BLaER1 treated with 17β-estradiol and CSF1 and Interleukin-3, amounts not matched to agents 10 nM and 100 nM (cell line): ENCODE measurements around the gene G6PD.

Experiments used
- H3K27ac ChIP-seq, 11 experiments: shearing (Covaris generic); formaldehyde crosslinking; 2 replicates each; pipeline ENCODE4 v1.8.1; 2022
- H3K27me3 ChIP-seq, 11 experiments: shearing (Covaris generic); formaldehyde crosslinking; 2 replicates each; pipeline ENCODE4 v1.8.1; 2022
- H3K36me3 ChIP-seq, 11 experiments: shearing (Covaris generic); formaldehyde crosslinking; 2 replicates each; pipeline ENCODE4 v1.8.1; 2022
- H3K4me1 ChIP-seq, 10 experiments: shearing (Covaris generic); formaldehyde crosslinking; 2 replicates each; pipeline ENCODE4 v1.8.1; 2022
- H3K4me2 ChIP-seq, 11 experiments: shearing (Covaris generic); formaldehyde crosslinking; 2 replicates each; pipeline ENCODE4 v1.8.1; 2022
- H3K4me3 ChIP-seq, 10 experiments: shearing (Covaris generic); formaldehyde crosslinking; 2 replicates each; pipeline ENCODE4 v1.8.1; 2022
- H3K9ac ChIP-seq, 11 experiments: shearing (Covaris generic); formaldehyde crosslinking; 2 replicates each; pipeline ENCODE4 v1.8.1; 2022
- H3K9me3 ChIP-seq, 11 experiments: shearing (Covaris generic); formaldehyde crosslinking; replicated peaks in 1 of 11; 2 replicates each; pipeline ENCODE4 v1.8.1; 2022
- H4K20me1 ChIP-seq, 11 experiments: shearing (Covaris generic); formaldehyde crosslinking; 2 replicates each; pipeline ENCODE4 v1.8.1; 2022
- Cebpa-rat ChIP-seq, 11 experiments: shearing (Covaris generic); IDR thresholded peaks; 2 replicates each; pipeline ENCODE4 v1.8.1; 2022

G6PD gene

DNA sequence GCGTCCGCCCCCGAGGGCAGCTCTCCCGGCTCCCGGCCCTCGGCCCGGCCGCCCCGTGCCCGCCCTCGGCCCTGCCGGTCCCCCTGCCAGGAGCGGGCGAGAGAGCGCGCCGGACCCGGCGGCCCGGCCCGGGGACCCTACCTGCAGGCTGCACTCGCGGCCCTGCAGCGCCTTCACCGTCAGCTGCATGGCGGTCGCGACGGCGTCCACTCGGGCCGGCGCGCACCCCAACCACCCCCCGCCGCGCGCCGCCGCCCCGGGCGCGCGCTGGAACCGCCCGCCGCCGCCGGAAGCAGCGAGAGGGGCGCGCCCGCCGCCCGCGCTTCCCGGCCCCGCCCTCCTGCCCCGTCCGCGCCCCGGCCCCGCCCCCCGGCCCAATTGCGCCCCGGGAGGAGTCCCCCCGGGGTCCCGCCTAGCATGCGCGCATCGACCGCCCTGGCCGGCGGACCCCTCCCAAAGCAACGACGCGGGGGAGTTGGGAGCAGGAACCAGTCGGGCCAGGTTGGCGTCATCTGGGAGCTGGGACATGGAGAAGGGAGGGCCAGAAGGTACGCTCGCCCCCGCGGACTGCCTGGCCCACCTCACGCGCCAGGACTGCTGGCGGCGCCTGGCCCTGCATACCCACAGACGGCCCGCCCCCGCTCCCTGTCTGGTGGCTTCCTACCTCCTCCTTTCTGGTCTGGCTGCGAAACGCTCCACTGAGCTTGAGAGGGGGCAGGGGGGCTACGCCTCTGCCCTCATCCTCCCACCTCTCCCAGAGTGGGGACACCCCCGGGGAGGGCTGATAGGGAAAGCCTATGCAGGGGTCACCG lies 60.0 kb downstream of the G6PD start, which contains the start of gene UBL4A:
Gene UBL4A (minus strand): TSS at position 220 of the 812 bp plus-strand sequence. CDS start 31 bp downstream, at position 189.
- Histone ChIP-seq H4K20me1 (peaks cover 0 to 43% (median 14%) of the 10 kb centered on the region in 11 experiments; a peak in 11 of 22 replicates), H3K9me3 (peaks cover 0 to 56% (median 31%) of the 10 kb centered on the region in 11 experiments; a peak in 15 of 22 replicates), H3K36me3 (peaks cover 0 to 31% (median 16%) of the 10 kb centered on the region in 11 experiments; a peak in 14 of 22 replicates), H3K4me1 (peaks cover 51 to 73% (median 68%) of the 10 kb centered on the region in 10 experiments), H3K4me2 (peak within 1 kb of the TSS; percentile 75 to 89 (median 81)), H3K27ac (peak within 1 kb of the TSS; percentile 44 to 88 (median 82)), H3K9ac (peak within 1 kb of the TSS; percentile 73 to 91 (median 84)), H3K27me3 (peaks cover 26 to 42% (median 38%) of the 10 kb centered on the region in 11 experiments), H3K4me3 (peak within 1 kb of the TSS; percentile 71 to 84 (median 77))
- no peak for TF ChIP-seq Cebpa-rat (IDR thresholded peaks at IDR 0.05)

DNA sequence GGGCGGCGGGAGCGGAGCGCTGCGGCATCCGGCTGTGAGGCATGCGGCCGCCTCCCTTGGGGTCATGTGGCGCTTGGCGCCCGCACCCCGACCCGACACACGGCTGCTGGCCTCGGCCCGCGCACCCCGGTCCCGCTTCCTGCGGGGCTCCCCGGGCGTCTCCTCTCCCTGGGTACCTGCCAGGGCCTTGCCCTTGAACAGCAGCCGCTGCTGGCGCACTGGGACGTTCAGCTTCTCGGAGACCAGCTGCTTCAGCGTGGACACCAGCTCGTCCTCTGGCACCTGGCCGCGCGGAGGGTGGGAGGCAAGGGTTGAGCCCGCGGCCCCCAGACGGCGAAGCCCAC lies 60.6 kb downstream of the G6PD start:
- H3K27ac ChIP-seq, result peak overlapping the region; percentile 44 to 88 (median 82)

DNA sequence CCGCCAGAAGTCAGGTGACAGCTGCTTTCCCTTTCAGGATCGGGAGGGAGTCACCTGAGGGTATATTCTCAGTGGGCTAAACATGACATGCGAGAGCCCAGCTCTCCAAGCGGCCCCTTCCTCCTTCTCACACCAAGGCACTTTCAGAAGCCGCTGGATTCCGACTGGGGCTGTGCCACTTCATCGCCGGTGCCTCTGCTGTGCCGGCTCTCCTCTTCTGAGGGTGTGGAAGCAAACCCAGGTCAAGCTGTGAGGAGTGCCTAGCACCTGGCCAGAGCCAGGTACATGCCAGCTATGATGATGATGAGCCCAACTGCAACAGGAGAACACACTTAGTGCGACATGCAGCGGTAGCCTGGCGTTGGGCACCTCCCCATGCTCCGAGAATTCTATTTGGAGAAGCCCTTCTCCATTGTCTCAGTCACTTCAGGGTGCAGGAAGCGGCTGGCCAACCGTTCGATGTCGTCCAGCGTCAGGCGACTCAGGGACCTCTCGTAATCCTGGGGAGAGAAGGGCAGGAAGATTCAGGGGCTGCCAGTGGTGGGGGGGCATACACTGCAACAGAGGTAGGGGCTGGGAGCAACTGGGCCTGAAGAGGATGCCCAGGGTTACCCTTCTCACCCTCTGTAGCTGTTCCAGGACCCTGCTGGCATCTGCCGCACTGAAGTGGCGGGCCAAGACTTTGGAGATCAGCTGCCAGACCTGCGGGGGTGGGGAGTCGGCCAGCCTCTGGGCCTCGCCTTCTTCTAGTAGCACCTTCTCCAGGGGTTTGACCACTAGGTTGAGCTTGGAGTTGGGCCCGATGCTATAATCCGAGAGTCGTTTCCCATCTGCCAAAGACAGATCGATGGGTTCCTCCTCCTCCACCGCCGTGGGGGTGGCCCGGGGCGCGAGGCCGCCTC lies 61.2 kb downstream of the G6PD start:
- peaks cover 0 to 31% (median 16%) of the 10 kb centered on the region in 11 experiments; a peak in 14 of 22 replicates for H3K36me3 ChIP-seq
- peaks cover 0 to 43% (median 14%) of the 10 kb centered on the region in 11 experiments; a peak in 11 of 22 replicates for H4K20me1 ChIP-seq
- H3K4me2 ChIP-seq, result peak overlapping the region; percentile 70 to 89 (median 81)
- H3K27ac ChIP-seq, result peak overlapping the region in 10 of 11 experiments; percentile 46 to 88 (median 82); a peak in 20 of 22 replicates
- no peak for TF ChIP-seq Cebpa-rat (IDR thresholded peaks at IDR 0.05)
- H3K4me1 ChIP-seq, result peaks cover 54 to 71% (median 64%) of the 10 kb centered on the region in 10 experiments
- H3K4me3 ChIP-seq, result peak overlapping the region; percentile 71 to 84 (median 77)
- peaks cover 38 to 54% (median 45%) of the 10 kb centered on the region in 11 experiments for H3K27me3 ChIP-seq
- peaks cover 0 to 47% (median 31%) of the 10 kb centered on the region in 11 experiments; a peak in 15 of 22 replicates for H3K9me3 ChIP-seq
- peak overlapping the region; percentile 73 to 91 (median 84) for H3K9ac ChIP-seq

More for the DNA sequence above, 60.6 kb downstream of the G6PD start:
- Histone ChIP-seq H3K9ac (peak overlapping the region; percentile 73 to 91 (median 84)), H3K36me3 (peaks cover 0 to 31% (median 16%) of the 10 kb centered on the region in 11 experiments; a peak in 14 of 22 replicates), H3K27me3 (peaks cover 32 to 48% (median 38%) of the 10 kb centered on the region in 11 experiments), H3K9me3 (peaks cover 0 to 50% (median 31%) of the 10 kb centered on the region in 11 experiments; a peak in 15 of 22 replicates), H3K4me1 (peaks cover 53 to 68% (median 63%) of the 10 kb centered on the region in 10 experiments), H3K4me3 (peak overlapping the region; percentile 71 to 84 (median 77)), H4K20me1 (peaks cover 0 to 43% (median 14%) of the 10 kb centered on the region in 11 experiments; a peak in 11 of 22 replicates), H3K4me2 (peak overlapping the region; percentile 70 to 89 (median 81))
- no peak for TF ChIP-seq Cebpa-rat (IDR thresholded peaks at IDR 0.05)

DNA sequence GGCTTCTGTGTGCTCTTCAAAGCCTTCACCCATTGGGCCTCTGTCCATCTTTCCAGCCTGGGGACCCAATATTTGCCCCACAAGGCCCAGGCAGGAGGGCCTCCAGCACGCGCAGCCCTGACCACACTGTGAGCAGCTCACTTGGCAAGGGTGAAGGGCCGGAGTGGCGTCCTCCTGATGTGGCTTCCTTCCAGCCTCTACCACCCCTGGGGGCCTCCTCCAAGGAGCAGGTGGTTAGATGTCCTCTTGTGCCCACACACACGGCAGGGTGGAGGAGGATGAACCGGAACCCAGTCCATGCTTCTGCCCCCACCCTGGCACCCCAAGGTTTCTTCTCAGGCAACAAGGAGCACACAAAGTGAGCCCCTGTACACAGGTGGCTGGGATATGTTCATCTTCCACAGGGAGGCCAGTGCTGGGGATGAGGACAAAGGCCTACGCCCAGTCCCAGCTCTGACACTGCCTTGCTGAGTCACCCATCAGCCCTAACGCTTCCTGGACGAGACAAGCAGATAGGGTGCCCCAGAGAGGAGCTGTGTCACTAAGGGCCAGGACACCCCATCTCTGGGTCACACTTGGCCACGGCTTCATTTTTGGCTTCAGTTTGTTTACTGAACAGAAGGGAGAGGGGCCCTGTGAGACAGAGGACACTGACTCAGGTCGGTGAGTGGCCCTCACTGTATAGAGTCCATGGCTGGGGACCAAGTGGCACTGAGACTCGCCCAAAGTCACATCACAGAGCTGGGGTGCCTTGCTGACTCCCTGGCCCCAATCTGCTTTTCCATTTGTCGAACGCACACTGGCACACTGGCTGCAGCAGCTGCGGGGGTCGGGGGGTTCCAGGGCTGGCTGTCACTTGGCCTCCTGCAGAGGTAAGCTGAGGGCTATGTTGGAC lies 62.1 kb downstream of the G6PD start:
- peaks cover 0 to 43% (median 14%) of the 10 kb centered on the region in 11 experiments; a peak in 11 of 22 replicates for H4K20me1 ChIP-seq
- peaks cover 42 to 62% (median 51%) of the 10 kb centered on the region in 11 experiments for H3K27me3 ChIP-seq
- H3K36me3 ChIP-seq, result peaks cover 0 to 31% (median 16%) of the 10 kb centered on the region in 11 experiments; a peak in 14 of 22 replicates
- TF ChIP-seq Cebpa-rat (IDR thresholded peaks at IDR 0.05), result no peak
- H3K9me3 ChIP-seq, result peaks cover 0 to 38% (median 23%) of the 10 kb centered on the region in 11 experiments; a peak in 14 of 22 replicates
- peak overlapping the region; percentile 70 to 89 (median 81) for H3K4me2 ChIP-seq
- H3K4me1 ChIP-seq, result peaks cover 60 to 72% (median 67%) of the 10 kb centered on the region in 10 experiments
- H3K27ac ChIP-seq, result peak overlapping the region in 10 of 11 experiments; percentile 24 to 88 (median 57); a peak in 15 of 22 replicates
- peak overlapping the region in 9 of 10 experiments; percentile 71 to 84 (median 77); a peak in 16 of 20 replicates for H3K4me3 ChIP-seq
- H3K9ac ChIP-seq, result peak overlapping the region; percentile 73 to 91 (median 84); a peak in 19 of 22 replicates

DNA sequence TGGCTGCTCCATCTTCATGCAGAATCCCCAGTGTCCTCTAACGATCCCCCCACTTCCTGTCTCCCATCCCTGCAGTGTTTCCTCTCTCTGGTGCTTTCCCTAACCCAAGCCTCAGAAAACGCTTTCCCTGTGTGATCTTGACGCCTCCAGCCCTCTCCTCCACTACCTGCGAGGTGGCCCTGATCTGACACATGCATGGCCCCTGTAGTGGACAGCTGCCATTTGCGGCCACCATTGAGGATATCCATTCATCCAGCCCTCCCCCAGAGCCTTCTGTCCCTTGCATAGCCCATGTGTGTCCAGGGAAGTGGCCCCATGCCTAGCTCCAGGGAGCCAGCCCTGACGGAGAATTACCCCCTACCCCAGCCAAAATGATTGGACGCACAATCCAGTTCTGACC lies 63.3 kb downstream of the G6PD start:
- Histone ChIP-seq H3K4me3 (no peak overlapping the region), H3K4me2 (peak overlapping the region; percentile 70 to 89 (median 81)), H3K36me3 (peaks cover 0 to 26% (median 16%) of the 10 kb centered on the region in 11 experiments; a peak in 14 of 22 replicates), H3K9me3 (peaks cover 0 to 31% (median 18%) of the 10 kb centered on the region in 11 experiments; a peak in 13 of 22 replicates), H3K4me1 (peaks cover 51 to 64% (median 59%) of the 10 kb centered on the region in 10 experiments), H3K9ac (peak overlapping the region in 3 of 11 experiments; percentile 30 to 44 (median 41); a peak in 2 of 22 replicates), H3K27ac (0 out of 22 replicates have a peak overlapping the region, but pooled peaks of 1 of the 11 experiments have one; percentile 24), H4K20me1 (peaks cover 0 to 36% (median 14%) of the 10 kb centered on the region in 11 experiments; a peak in 10 of 22 replicates), H3K27me3 (peaks cover 42 to 64% (median 52%) of the 10 kb centered on the region in 11 experiments)
- no peak for TF ChIP-seq Cebpa-rat (IDR thresholded peaks at IDR 0.05)

DNA sequence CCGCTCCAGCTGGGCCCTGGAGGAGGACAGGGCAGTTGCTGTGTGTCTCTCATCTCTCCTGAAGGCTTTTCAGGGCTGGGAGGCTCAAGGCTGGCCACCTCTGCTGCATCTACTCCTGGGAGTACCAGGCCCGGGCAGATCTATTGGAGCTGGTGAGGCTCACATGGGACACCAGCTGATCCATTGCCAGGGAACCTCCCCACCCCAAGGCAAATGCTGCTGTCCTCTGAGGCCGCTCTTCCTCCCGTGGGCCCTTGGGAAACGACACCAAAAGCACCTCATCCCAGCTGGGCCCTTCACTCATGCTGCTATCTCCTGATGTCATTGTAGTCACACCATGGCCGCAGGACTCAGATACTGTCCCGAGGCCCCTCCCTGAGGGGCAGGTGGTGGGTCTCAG lies 63.9 kb downstream of the G6PD start:
- Histone ChIP-seq H3K27ac (0 out of 22 replicates have a peak overlapping the region, but pooled peaks of 1 of the 11 experiments have one; percentile 24), H3K27me3 (peaks cover 42 to 67% (median 54%) of the 10 kb centered on the region in 11 experiments), H3K4me3 (no peak overlapping the region), H3K36me3 (peaks cover 0 to 20% (median 11%) of the 10 kb centered on the region in 11 experiments; a peak in 13 of 22 replicates), H3K9ac (peak overlapping the region in 3 of 11 experiments; percentile 30 to 44 (median 41); a peak in 3 of 22 replicates), H3K9me3 (peaks cover 0 to 26% (median 13%) of the 10 kb centered on the region in 11 experiments; a peak in 13 of 22 replicates), H3K4me2 (peak overlapping the region; percentile 70 to 89 (median 81)), H4K20me1 (peaks cover 0 to 38% (median 18%) of the 10 kb centered on the region in 11 experiments; a peak in 10 of 22 replicates), H3K4me1 (peaks cover 50 to 69% (median 62%) of the 10 kb centered on the region in 10 experiments)
- TF ChIP-seq Cebpa-rat (IDR thresholded peaks at IDR 0.05), result no peak
